PC-3 (cell line): ENCODE data around the gene NKPD1. TPM values are rescaled to one million over a fixed set of nuclear protein-coding genes. Genes with fewer than 3 reads are reported as not detected.
"Not testable (repeated sequence)": the region's sequence is repeated elsewhere in the genome, so short reads cannot be mapped to it uniquely, and the experiment has no call there.

ENCODE experiments used
- ATAC-seq: fragments of 200-7000 bp; cut with Tn5 transposase; 2 replicates; pipeline ENCODE4 v1.9.1; 2020; ENCODE audit warnings: mild to moderate bottlenecking, moderate library complexity
- BruUV-seq: library from RNA; stranded (reverse); fragments of 400-500 nt; replicated peaks from 2 replicates; lab custom pipeline; 2021; lab: Mats Ljungman, UMichigan
- CTCF ChIA-PET: fragments of 300-600 bp; sonication (Branson Sonifier 250); formaldehyde crosslinking; loops from one replicate; lab custom pipeline; 2022; ENCODE audit warnings: antibody characterized with exemption; lab: Charles Lee
- POLR2A ChIA-PET: fragments of 300-600 bp; sonication (Branson Sonifier 250); formaldehyde crosslinking; loops from one replicate; lab custom pipeline; 2022; ENCODE audit warnings: antibody characterized with exemption; ENCODE audit not compliant: unreplicated experiment; lab: Charles Lee
- DNase-seq: peaks from one replicate; pipeline ENCODE4 v3.0.0-alpha.2; 2015
- H2AFZ ChIP-seq: fragments of 300-600 bp; sonication (generic); 2 replicates; pipeline ENCODE4 v1.6.0; 2016; ENCODE audit warnings: antibody characterized with exemption, low read length
- H3F3A ChIP-seq: fragments of 300-600 bp; sonication (generic); one replicate; pipeline ENCODE4 v1.6.0; 2017; ENCODE audit warnings: antibody characterized with exemption, low read length, control low read depth, mild to moderate bottlenecking; ENCODE audit not compliant: unreplicated experiment
- H3K27ac ChIP-seq: fragments of 300-600 bp; sonication (generic); 2 replicates; pipeline ENCODE4 v1.5.1; 2016; ENCODE audit warnings: mild to moderate bottlenecking, low read length
- H3K27me3 ChIP-seq: fragments of 300-600 bp; sonication (generic); 2 replicates; pipeline ENCODE4 v1.6.1; 2016; ENCODE audit warnings: low read length, mixed read lengths
- H3K36me3 ChIP-seq: fragments of 300-600 bp; sonication (generic); 2 replicates; pipeline ENCODE4 v1.6.1; 2016; ENCODE audit warnings: low read depth, mixed run types, low read length, mixed read lengths
- H3K4me1 ChIP-seq: fragments of 300-600 bp; sonication (generic); 2 replicates; pipeline ENCODE4 v1.5.1; 2016; ENCODE audit warnings: low read length; ENCODE audit not compliant: insufficient read depth
- H3K4me2 ChIP-seq: fragments of 300-600 bp; sonication (generic); 2 replicates; pipeline ENCODE4 v1.6.0; 2016; ENCODE audit warnings: low read length
- H3K4me3 ChIP-seq: fragments of 300-600 bp; sonication (generic); 2 replicates; pipeline ENCODE4 v1.5.1; 2016; ENCODE audit warnings: mild to moderate bottlenecking, low read length, mixed read lengths
- H3K79me2 ChIP-seq: fragments of 300-600 bp; sonication (generic); 2 replicates; pipeline ENCODE4 v1.6.1; 2017; ENCODE audit warnings: low read length, mixed read lengths
- H3K9ac ChIP-seq: fragments of 300-600 bp; sonication (generic); 2 replicates; pipeline ENCODE4 v1.6.0; 2016; ENCODE audit warnings: mild to moderate bottlenecking, low read length
- H3K9me2 ChIP-seq: fragments of 300-600 bp; sonication (generic); replicated peaks from 2 replicates; pipeline ENCODE4 v1.6.1; 2016; ENCODE audit warnings: mixed run types, low read length, mixed read lengths
- H3K9me3 ChIP-seq: fragments of 300-600 bp; sonication (generic); 2 replicates; pipeline ENCODE4 v1.6.1; 2016; ENCODE audit warnings: low read length, mixed read lengths
- H4K20me1 ChIP-seq: fragments of 300-600 bp; sonication (generic); 2 replicates; pipeline ENCODE4 v1.6.1; 2016; ENCODE audit warnings: low read length, mixed read lengths
- EZH2 ChIP-seq: fragments of 300-600 bp; sonication (generic); IDR thresholded peaks from one replicate; pipeline ENCODE4 v1.6.1; 2017; ENCODE audit warnings: antibody characterized with exemption, mild to moderate bottlenecking, low read length; ENCODE audit not compliant: unreplicated experiment
- EZH2phosphoT487 ChIP-seq: fragments of 300-600 bp; sonication (generic); IDR thresholded peaks from 2 replicates; pipeline ENCODE4 v1.6.1; 2018; ENCODE audit warnings: mild to moderate bottlenecking, antibody characterized with exemption, low read length, borderline replicate concordance
- intact Hi-C: fragments of 100-400 bp; cut with micrococcal nuclease; formaldehyde crosslinking; loops from 2 replicates; pipeline ENCODE4 v1.9.0; 2023
- total RNA-seq: library from RNA; depleted of rRNA; stranded (reverse); fragments of >200 nt; gene quantifications from 2 replicates; pipeline ENCODE4 v1.2.3, GENCODE V29; 2014
- TF ChIP-seq, protein P1 (sequence below): fragments of 300-600 bp; sonication (generic); conservative IDR thresholded peaks from 2 replicates; pipeline ENCODE4 v1.5.1; 2017; ENCODE audit warnings: antibody characterized with exemption, low read depth, mild to moderate bottlenecking, low read length

NKPD1 gene
- total RNA-seq, 1 experiment from 2014 or later: 1.1 TPM

DNA sequence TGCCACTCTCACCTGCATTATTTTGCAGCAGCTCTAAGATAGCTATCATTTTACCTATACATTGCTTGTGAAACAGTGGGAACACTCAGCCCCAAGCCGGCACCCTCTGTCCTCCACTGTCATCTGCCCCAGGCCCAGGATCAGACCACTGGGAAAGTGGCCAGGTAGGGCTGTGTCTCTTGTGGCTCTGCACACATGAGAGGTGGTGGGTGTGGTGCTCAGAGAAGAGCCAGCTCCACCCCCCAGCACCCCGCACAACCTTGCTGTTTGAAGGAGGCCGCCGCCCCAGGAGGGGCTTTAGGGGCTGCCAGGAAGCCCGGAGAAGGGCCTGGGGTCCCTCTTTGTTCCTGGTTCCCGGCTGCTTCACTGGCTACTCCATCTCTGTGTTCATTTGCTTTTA lies 41.2 kb downstream of the NKPD1 start:
- Histone ChIP-seq H3F3A (peaks cover 4% of the 10 kb centered on the region), H3K79me2 (peaks cover 80% of the 10 kb centered on the region), H3K9me3 (no peaks in the 10 kb centered on the region), H3K4me1 (peaks cover 16% of the 10 kb centered on the region), H3K9me2 (no peaks in the 10 kb centered on the region), H2AFZ (no peak overlapping the region), H3K9ac (no peak overlapping the region), H3K4me2 (no peak overlapping the region), H4K20me1 (no peaks in the 10 kb centered on the region; the same call in none of the 2 replicates), H3K4me3 (no peak overlapping the region), H3K27me3 (no peaks in the 10 kb centered on the region), H3K27ac (no peak overlapping the region), H3K36me3 (no peaks in the 10 kb centered on the region)
- no peak for ATAC-seq
- POLR2A ChIA-PET: no interaction called here
- BruUV-seq: no TSS peak
- CTCF ChIA-PET: no interaction called here
- intact Hi-C loops: no loop called here
- DNase-seq: no peak
- TF ChIP-seq EZH2: no peak
- no peak for TF ChIP-seq EZH2phosphoT487
- TF ChIP-seq, protein P1, sequence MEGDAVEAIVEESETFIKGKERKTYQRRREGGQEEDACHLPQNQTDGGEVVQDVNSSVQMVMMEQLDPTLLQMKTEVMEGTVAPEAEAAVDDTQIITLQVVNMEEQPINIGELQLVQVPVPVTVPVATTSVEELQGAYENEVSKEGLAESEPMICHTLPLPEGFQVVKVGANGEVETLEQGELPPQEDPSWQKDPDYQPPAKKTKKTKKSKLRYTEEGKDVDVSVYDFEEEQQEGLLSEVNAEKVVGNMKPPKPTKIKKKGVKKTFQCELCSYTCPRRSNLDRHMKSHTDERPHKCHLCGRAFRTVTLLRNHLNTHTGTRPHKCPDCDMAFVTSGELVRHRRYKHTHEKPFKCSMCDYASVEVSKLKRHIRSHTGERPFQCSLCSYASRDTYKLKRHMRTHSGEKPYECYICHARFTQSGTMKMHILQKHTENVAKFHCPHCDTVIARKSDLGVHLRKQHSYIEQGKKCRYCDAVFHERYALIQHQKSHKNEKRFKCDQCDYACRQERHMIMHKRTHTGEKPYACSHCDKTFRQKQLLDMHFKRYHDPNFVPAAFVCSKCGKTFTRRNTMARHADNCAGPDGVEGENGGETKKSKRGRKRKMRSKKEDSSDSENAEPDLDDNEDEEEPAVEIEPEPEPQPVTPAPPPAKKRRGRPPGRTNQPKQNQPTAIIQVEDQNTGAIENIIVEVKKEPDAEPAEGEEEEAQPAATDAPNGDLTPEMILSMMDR: no peak

DNA sequence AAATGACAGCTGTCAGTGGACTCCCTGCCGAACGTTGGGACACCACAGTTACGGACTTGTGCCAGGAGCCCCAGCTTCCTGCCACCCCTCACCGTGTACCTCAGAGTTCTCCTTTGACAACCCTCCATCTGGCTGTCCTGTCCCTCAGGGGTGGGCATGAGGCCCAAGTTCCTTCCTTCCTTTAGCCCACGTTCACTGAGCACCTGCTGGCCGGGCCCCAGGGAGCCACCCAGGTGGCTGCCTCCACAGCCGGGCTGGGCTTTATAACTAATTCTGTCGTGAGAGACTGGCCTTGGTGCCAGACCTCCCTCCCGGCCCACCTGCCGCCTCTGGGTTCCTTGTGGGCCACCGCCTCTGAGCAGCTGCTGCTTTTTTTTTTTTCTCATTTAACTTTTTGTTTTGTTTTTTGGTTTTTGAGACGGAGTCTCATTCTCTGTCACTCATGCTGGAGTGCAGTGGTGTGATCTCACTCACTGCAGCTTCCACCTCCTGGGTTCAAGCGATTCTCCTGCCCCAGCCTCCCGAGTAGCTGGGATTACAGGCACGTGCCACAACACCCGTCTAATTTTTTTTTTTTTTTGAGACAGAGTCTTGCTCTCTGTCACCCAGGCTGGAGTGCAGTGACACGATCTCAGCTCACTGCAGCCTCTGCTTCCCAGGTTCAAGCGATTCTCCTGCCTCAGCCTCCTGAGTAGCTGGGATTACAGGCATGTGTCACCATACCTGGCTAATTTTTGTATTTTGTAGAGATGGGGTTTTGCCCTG lies 42.0 kb downstream of the NKPD1 start:
- H3K27ac ChIP-seq, intact Hi-C loops, H3F3A ChIP-seq, H2AFZ ChIP-seq, DNase-seq, H3K9ac ChIP-seq, H3K4me3 ChIP-seq, H3K9me3 ChIP-seq, H3K27me3 ChIP-seq, H3K9me2 ChIP-seq, POLR2A ChIA-PET, H4K20me1 ChIP-seq, H3K4me2 ChIP-seq, BruUV-seq, H3K36me3 ChIP-seq, ATAC-seq: not testable (repeated sequence)
- Histone ChIP-seq H3K79me2 (peaks cover 80% of the 10 kb centered on the region), H3K4me1 (peaks cover 14% of the 10 kb centered on the region)
- CTCF ChIA-PET: interaction anchor here (0.7 kb wide), 1 partner anchor 28 kb away, joined by 4 read pairs; no protein-coding TSS in a partner anchor

- Histone ChIP-seq H3K27me3 (no peaks in the 10 kb centered on the region), H3K9ac (no peak overlapping the region), H3K36me3 (no peaks in the 10 kb centered on the region), H3K79me2 (peaks cover 86% of the 10 kb centered on the region), H4K20me1 (peaks cover 7% of the 10 kb centered on the region; the same call in 1 of the 2 replicates), H2AFZ (no peak overlapping the region), H3K4me3 (no peak overlapping the region), H3K4me1 (peaks cover 14% of the 10 kb centered on the region), H3K9me2 (no peaks in the 10 kb centered on the region), H3K9me3 (no peaks in the 10 kb centered on the region), H3K4me2 (no peak overlapping the region), H3F3A (no peaks in the 10 kb centered on the region), H3K27ac (no peak overlapping the region)
- intact Hi-C loops: no loop called here
- no peak for DNase-seq
- ATAC-seq: no peak
- BruUV-seq: no TSS peak
- POLR2A ChIA-PET: no interaction called here
- CTCF ChIA-PET: no interaction called here
- TF ChIP-seq EZH2 (no peak), EZH2phosphoT487 (no peak)
- TF ChIP-seq, protein P1: no peak
These were observed 42.7 kb downstream of the NKPD1 start for GRCh38 chr19:45118106-45118505.
